Dermis microvascular lymphatic vessel endothelial cell (primary cell): ENCODE data around the gene SREK1. TPM values are rescaled to one million over a fixed set of nuclear protein-coding genes. Genes with fewer than 3 reads are reported as not detected.
"Not testable (repeated sequence)": the region's sequence is repeated elsewhere in the genome, so short reads cannot be mapped to it uniquely, and the experiment has no call there.

Source experiments
- DNase-seq, 2 donors: peaks; one replicate each; pipeline versions ENCODE4 v3.0.0 to v3.0.0-alpha.2; 2010; ENCODE audit warnings: low read depth in 2 of 2
- total RNA-seq: library from RNA; depleted of rRNA; stranded (reverse); fragments of >200 nt; gene quantifications from 2 replicates; pipeline ENCODE4 v1.2.1, GENCODE V29; 2014

SREK1 gene
- total RNA-seq, 1 donor from 2014 or later = 44.7 TPM

DNA sequence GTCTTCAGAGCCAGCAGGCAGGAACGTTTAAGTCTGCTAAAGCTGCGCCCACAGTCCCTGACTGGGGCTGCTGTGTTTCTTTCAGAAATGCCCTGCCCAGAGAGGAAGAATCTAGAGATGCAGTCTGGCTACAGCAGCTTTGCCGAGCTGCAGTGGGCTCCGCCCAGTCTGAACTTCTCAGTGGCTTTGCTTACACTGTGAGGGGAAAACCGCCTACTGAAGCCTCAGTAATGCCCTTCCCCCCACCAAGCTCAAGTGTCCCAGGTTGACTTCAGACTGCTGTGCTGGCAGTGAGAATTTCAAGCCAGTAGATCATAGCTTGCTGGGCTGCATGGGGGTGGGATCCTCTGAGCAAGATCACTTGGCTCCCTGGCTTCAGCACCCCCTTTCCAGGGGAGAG is 78.4 kb downstream of the SREK1 start:
- no peak for DNase-seq

GRCh38 chr5:66222896-66223295 is 78.8 kb downstream of the SREK1 start:
- DNase-seq = not testable (repeated sequence)

DNA sequence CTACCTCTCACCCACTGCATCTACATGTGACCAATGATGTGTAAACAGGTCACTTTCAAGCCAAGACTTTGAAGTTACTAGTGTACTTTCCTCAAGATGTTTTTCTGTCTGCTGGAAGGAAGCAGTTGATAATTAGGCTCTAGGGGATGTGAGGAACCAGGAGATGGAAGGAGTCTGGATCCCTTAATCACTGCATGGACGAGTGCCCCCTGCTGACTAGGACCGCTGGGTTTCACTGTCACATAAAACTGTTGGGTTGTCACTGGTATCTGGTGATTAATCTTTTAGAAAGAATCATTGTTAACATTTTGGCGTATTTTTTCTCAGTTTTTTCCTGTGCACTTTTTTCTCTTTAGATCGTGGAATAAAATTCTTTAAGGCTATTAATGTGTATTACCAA is 79.5 kb downstream of the SREK1 start:
- peak in 1 of 2 donors; percentile 41 for DNase-seq

GRCh38 chr5:66224274-66224673 is 80.2 kb downstream of the SREK1 start:
- DNase-seq = no peak

DNA sequence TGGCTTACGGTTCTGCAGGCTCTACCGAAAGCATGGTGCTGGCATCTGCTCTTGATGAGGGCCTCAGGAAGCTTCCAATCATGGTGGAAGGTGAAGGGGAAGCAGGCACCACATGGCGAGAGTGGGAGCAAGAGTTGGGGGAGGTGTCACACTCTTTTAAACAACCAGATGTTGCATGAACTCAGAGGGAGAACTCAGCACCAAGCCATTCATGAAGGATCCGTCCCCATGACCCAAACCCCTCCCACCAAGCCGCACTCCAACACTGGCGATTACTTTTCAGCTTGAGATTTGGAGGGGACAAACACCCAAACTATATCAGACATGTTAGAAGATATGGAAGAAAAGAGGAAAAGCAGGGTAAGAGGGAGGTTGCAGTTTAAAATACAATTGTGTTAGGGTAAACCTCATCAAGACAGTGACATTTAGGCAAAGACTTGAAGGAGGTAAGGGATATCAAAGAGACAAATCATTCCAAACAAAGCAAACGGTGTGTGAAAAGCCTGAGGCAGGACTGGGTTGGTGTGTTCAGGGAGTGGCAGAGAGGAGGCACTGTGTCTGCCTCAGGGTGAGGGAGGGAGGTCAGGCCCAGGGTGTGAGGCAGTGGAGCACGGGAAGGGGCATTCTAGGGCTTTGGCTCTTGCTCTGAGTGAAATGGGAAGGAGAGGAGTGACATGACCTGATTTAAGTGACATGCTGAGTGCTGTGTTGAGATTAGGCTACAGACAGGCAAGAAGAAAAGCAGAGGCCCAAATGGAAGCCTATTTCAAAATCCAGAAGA is 80.9 kb downstream of the SREK1 start:
- no peak for DNase-seq

- DNase-seq = peak in 1 of 2 donors; percentile 7
Measured at GRCh38 chr5:66230551-66230950, 86.5 kb downstream of the SREK1 start.

DNA sequence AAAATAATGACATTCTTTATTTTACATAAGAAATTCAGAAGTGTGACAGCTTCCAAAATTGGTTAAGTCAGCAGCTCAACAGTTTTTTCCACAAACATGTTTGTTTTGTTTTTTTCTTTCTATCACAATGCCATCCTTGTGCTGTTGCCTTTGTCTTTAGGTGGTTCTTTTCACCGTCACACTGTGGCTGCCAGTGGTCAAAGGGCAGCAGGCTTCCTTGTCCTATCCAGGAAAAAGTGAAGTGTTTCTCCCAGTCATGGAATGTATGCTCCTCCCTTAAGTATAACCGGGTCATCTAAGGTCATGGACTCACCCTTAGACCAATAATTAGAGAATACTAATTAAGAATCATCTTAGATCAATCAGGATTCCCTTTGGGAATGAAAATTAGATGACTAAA is 87.4 kb downstream of the SREK1 start:
- no peak for DNase-seq

- DNase-seq = no peak
Measured at GRCh38 chr5:66232275-66232674, 88.2 kb downstream of the SREK1 start.

- DNase-seq = no peak
Measured at GRCh38 chr5:66232706-66233445, 88.8 kb downstream of the SREK1 start.

Other genes with a start within 250 kb of the SREK1 start
- 46.7 and 53.1 TPM in 2 replicates for gene ERBIN, start 217.7 kb upstream of the SREK1 start, total RNA-seq